Nephron (organoid): ENCODE measurements around the gene MBD6.
"Not testable (repeated sequence)": the region's sequence is repeated elsewhere in the genome, so short reads cannot be mapped to it uniquely, and the experiment has no call there.

ENCODE experiments used
- H3K27ac Mint-ChIP-seq, 3 experiments: 2 replicates each; pipeline ENCODE4 v1.8.0; 2020; ENCODE audit warnings: mixed read lengths in 3 of 3, mild to moderate bottlenecking in 2 of 3, moderate library complexity in 1 of 3
- H3K27me3 Mint-ChIP-seq: 2 replicates; pipeline ENCODE4 v1.8.0; 2021; ENCODE audit warnings: low read depth, mild to moderate bottlenecking, moderate library complexity, mixed read lengths
- H3K36me3 Mint-ChIP-seq: 2 replicates; pipeline ENCODE4 v1.8.0; 2020; ENCODE audit warnings: low read depth, mixed read lengths
- H3K4me1 Mint-ChIP-seq: 2 replicates; pipeline ENCODE4 v1.8.0; 2020; ENCODE audit warnings: mixed read lengths
- H3K4me3 Mint-ChIP-seq, 3 experiments: 2 replicates each; pipeline ENCODE4 v1.8.0; 2020; ENCODE audit warnings: mild to moderate bottlenecking in 3 of 3, mixed read lengths in 3 of 3, moderate library complexity in 2 of 3
- H3K9me3 Mint-ChIP-seq: 2 replicates; pipeline ENCODE4 v1.8.0; 2020; ENCODE audit warnings: mixed read lengths
- TF ChIP-seq, protein P1 (sequence below), 3 experiments: fragments of 200-600 bp; sonication (generic); IDR thresholded peaks; one replicate each; pipeline ENCODE4 v1.5.0; 2021; ENCODE audit warnings: antibody characterized with exemption in 3 of 3; ENCODE audit not compliant: unreplicated experiment in 3 of 3

Gene MBD6

GRCh38 chr12:57487597-57488401 lies 34.8 kb upstream of the MBD6 start, which contains the start of gene MARS1:
Gene MARS1, plus strand, starts transcription at chr12:57488068. Its CDS starts 23 bp downstream, at chr12:57488091.
- Mint-ChIP-seq H3K36me3 (peaks cover 39% of the 10 kb centered on the region), H3K4me3 (peak within 1 kb of the TSS; percentile 92 to 99 (median 98)), H3K9me3 (no peaks in the 10 kb centered on the region), H3K4me1 (peaks cover 19% of the 10 kb centered on the region), H3K27ac (peak within 1 kb of the TSS; percentile 30 to 93 (median 86)), H3K27me3 (no peaks in the 10 kb centered on the region)
- TF ChIP-seq, protein P1, sequence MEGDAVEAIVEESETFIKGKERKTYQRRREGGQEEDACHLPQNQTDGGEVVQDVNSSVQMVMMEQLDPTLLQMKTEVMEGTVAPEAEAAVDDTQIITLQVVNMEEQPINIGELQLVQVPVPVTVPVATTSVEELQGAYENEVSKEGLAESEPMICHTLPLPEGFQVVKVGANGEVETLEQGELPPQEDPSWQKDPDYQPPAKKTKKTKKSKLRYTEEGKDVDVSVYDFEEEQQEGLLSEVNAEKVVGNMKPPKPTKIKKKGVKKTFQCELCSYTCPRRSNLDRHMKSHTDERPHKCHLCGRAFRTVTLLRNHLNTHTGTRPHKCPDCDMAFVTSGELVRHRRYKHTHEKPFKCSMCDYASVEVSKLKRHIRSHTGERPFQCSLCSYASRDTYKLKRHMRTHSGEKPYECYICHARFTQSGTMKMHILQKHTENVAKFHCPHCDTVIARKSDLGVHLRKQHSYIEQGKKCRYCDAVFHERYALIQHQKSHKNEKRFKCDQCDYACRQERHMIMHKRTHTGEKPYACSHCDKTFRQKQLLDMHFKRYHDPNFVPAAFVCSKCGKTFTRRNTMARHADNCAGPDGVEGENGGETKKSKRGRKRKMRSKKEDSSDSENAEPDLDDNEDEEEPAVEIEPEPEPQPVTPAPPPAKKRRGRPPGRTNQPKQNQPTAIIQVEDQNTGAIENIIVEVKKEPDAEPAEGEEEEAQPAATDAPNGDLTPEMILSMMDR (IDR thresholded peaks at IDR 0.05; ENCODE audit: unreplicated experiment in 3 of 3): no peak

DNA sequence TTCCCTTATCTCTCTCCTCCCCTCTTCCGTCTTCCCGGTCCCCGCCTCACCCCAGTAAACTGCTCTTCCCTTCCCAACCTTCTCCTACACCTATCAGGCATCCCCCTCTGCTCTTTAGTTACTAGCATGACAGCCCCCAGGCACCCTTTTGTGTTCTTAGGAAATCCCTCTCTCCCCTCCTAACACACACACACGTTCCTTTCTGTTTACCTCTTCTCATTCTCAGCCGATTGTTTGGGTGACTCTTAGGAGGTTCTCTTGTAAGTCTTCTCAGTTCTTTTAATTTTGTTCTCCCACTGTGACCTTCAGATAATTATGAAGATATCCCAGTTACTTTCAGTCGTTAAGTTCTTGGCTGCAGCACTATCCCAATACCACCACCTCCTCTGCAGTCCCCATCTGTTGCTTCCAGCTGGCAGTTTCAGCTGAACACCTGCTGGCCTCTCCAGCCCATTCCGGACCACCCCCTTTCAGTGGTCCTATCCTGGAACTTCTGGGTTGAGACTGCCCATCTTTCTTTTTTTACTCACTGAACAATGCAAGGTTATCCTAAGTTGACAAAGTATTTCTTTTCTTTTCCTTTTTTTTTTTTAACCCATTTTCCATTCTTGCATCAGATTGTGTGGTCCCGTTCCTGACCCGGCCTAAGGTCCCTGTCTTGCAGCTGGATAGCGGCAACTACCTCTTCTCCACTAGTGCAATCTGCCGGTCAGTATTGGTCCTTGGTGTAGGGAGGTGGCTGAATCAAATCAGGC lies 34.0 kb upstream of the MBD6 start:
- Mint-ChIP-seq H3K27me3 (no peaks in the 10 kb centered on the region), H3K4me3 (peak overlapping the region; percentile 92 to 99 (median 98)), H3K36me3 (peaks cover 42% of the 10 kb centered on the region), H3K4me1 (peaks cover 19% of the 10 kb centered on the region), H3K27ac (peak overlapping the region; percentile 30 to 93 (median 86)), H3K9me3 (no peaks in the 10 kb centered on the region)
- TF ChIP-seq, protein P1 (IDR thresholded peaks at IDR 0.05; ENCODE audit: unreplicated experiment in 3 of 3): no peak

- Mint-ChIP-seq H3K4me1 (peaks cover 19% of the 10 kb centered on the region), H3K9me3 (no peaks in the 10 kb centered on the region), H3K27me3 (no peaks in the 10 kb centered on the region), H3K27ac (peak overlapping the region in 2 of 3 experiments; percentile 86 to 93), H3K36me3 (peaks cover 42% of the 10 kb centered on the region), H3K4me3 (peak overlapping the region; percentile 92 to 99 (median 98))
- TF ChIP-seq, protein P1 (IDR thresholded peaks at IDR 0.05; ENCODE audit: unreplicated experiment in 3 of 3): no peak
Observed at GRCh38 chr12:57489157-57489641, 33.4 kb upstream of the MBD6 start.

GRCh38 chr12:57490126-57490525 lies 32.5 kb upstream of the MBD6 start:
- peaks cover 19% of the 10 kb centered on the region for H3K4me1 Mint-ChIP-seq
- H3K36me3 Mint-ChIP-seq: peaks cover 46% of the 10 kb centered on the region
- peak overlapping the region in 2 of 3 experiments; percentile 56 to 99 for H3K4me3 Mint-ChIP-seq
- TF ChIP-seq, protein P1 (IDR thresholded peaks at IDR 0.05; ENCODE audit: unreplicated experiment in 3 of 3): no peak
- no peaks in the 10 kb centered on the region for H3K9me3 Mint-ChIP-seq
- no peaks in the 10 kb centered on the region for H3K27me3 Mint-ChIP-seq
- H3K27ac Mint-ChIP-seq: no peak overlapping the region

DNA sequence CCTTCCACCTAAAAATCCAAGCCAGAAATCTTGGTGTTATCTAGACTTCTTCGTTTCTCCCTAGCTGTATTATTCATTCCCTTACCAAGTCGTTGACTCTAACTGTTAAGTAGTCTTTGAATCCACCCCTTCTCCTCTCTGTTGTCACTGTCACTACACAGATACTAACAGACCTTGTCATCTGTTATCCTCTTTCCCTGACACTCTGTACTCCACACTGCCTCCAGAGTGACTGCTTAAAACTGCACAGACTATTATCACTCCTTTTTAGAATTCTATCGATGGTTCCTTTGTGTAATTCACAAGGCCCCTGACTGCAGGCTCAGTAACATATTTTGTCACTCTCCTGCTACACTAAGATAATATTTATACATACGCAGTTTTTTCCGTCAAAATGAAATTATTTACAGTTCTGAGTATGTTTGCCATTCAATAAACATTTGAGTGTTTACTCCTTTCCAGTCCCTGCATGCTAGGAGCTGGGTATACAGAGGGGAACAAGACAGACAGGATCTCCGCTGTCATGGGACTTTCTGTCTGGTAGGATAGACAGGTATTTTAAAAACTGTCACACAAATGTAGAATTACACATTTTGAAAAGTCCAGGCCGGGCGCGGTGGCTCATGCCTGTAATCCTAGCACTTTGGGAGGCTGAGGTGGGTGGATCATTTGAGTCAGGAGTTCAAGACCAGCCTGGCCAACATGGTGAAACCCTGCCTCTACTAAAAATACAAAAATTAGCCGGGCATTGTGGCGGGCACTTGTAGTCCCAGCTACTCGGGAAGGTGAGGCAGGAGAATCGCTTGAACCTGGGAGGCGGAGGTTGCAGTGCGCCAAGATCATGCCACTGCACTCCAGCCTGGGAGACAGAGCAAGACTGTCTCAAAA lies 31.0 kb upstream of the MBD6 start:
- H3K27me3 Mint-ChIP-seq: peaks cover 4% of the 10 kb centered on the region
- no peaks in the 10 kb centered on the region for H3K9me3 Mint-ChIP-seq
- peaks cover 19% of the 10 kb centered on the region for H3K4me1 Mint-ChIP-seq
- H3K36me3 Mint-ChIP-seq: peaks cover 60% of the 10 kb centered on the region
- H3K27ac Mint-ChIP-seq: peak overlapping the region in 1 of 3 experiments; percentile 41
- TF ChIP-seq, protein P1 (IDR thresholded peaks at IDR 0.05; ENCODE audit: unreplicated experiment in 3 of 3): no peak
- peak overlapping the region; percentile 57 to 78 (median 71) for H3K4me3 Mint-ChIP-seq

- not testable (repeated sequence) for H3K27ac Mint-ChIP-seq, H3K9me3 Mint-ChIP-seq, H3K4me1 Mint-ChIP-seq, H3K4me3 Mint-ChIP-seq, H3K27me3 Mint-ChIP-seq
- H3K36me3 Mint-ChIP-seq: peaks cover 74% of the 10 kb centered on the region
Observed at GRCh38 chr12:57495051-57495701, 27.4 kb upstream of the MBD6 start.
